ENCODE results near the gene NLN.
"Not testable (repeated sequence)": the region's sequence is repeated elsewhere in the genome, so short reads cannot be mapped to it uniquely, and the experiment has no call there.

Gene NLN

DNA sequence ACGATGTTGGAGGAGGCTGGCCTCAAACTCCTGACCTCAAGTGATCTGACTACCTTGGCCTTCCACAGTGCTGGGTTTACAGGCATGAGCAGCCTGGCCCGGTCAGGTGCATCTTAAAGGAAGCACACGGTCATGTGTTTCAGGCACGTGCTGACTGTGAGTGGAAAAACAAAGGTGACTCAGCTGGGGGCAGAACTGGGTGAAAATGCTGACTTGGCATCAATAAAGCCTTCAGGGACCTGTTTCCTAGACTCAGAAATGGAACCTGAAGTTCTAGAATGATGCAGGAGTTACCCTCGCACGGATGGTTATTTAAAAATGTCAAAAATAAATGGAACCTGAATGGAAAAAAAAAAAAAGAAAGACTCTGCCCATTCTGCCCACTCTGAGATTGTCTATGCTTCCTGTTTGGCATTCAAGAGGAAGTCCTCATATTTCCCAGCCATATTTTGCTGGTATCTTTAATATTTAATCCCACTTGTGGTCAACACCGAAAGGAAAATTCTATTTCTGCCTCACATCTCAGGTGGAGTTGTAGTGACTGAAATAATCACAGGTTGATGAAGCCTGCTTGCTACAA is 12.3 kb downstream of the NLN start:
- not testable (repeated sequence) for DNase-seq

DNA sequence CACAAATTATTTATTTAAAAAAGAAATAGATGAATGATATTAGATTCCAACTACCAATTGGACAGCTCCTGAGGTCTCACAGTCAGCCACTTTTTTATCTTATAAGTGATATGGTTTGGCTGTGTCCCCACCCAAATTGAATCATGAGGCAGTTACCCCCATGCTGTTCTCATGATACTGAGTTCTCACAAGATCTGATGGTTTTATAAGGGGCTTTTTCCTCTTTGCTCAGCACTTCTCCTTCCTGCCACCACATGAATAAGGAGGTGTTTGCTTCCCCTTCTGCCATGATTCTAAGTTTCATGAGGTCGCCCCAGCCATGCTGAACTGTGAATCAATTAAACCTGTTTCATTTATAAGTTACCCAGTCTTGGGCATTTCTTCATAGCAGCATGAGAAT is 12.9 kb downstream of the NLN start:
- DNase-seq: no peak

DNA sequence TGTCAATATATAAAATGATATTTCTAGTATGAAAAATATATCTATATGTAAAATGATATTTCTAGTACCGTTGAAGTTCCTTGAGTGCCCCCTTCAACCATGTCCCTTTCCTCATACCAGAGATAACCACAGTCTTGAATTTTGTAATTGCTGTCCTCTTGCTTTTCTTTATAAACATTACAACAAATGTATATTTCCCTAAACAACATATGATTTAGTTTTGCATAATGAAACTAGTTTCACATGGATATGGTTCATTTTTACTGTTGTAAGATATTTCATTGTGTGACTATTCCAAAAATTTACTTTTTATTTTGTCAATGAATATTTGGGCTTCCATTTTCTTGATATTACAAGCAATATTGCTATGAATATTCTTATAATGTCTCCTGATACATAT is 14.0 kb downstream of the NLN start:
- DNase-seq: no peak

DNA sequence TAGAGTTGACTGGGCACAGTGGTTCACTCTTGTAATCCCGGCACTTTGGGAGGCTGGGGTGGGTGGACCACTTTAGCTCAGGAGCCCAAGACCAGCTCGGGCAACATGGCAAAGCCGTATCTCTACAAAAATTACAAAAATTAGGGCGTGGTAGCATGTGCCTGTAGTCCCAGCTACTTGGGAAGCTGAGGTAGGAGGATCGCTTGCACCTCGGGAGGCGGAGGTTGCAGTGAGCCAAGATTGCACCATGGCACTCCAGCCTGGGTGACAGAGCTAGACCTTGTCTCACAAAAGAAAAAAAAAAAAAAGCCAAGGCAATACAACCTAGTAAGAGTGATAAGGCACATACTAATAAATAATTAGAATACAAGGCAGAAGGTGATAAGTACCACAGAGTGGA is 15.8 kb downstream of the NLN start:
- DNase-seq: no peak

DNA sequence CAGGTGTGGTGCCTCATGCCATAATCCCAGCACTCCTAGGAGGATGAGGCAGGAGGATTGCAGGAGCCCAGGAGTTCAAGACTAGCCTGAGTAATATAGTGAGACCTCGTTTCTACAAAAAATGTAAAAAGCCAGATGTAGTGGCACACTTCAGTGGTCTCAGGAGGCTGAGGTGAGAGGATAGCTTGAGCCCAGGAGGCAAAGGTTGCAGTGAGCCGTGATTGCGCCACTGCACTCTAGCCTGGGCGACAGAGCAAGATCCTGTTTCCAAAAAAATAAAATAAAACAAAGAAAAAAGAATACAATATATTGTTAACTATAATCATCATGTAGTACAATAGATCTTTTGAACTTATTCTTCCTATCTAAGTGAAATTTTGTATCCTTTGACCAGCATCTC is 16.3 kb downstream of the NLN start:
- no peak for DNase-seq

DNA sequence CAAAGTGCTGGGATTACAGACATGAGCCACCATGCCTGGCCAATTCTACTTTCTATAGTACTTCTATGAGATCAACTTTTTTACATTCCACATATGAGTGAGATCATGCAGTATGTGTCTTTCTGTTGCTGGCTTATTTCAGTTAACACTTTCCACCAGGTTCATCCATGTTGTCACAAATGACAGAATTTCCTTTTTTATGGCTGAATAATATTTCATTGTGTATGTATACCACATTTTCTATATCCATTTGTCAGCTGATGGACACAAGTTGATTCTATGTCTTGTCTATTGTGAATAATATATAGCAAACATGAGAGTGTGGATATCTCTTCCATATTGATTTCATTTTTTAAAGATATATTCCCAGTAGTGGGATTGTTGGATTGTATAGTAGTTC is 17.2 kb downstream of the NLN start:
- DNase-seq: no peak

DNA sequence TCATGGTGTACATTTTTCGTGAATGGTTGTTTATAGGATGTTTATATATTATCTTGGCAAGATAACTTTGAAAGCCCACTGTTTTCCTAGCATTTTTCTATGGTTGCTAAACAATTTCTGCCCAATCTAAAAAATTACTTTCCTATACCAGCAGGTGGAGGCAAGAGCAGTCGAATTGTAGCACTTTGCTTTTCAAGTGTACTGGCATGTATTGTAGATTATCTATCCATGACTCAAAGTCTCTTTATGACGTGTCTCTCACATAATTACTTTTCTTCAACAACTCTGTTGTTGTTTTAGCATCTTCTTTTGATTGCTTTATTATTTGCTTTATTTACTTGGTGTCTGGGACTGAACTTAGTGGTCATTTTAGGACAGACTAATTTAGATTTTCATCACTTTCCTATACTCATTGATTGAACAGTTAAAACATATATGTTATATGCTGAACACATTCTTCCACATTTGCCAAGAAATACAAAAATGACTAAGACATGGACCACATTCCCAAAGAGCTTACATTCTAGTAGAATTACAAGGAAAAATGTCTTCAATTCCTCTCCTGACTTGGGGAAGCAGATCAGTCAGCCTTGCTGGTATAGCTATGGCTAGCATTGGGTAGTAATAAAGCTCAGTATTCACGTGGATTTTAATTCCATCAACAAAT is 20.7 kb downstream of the NLN start:
- no peak for DNase-seq

DNA sequence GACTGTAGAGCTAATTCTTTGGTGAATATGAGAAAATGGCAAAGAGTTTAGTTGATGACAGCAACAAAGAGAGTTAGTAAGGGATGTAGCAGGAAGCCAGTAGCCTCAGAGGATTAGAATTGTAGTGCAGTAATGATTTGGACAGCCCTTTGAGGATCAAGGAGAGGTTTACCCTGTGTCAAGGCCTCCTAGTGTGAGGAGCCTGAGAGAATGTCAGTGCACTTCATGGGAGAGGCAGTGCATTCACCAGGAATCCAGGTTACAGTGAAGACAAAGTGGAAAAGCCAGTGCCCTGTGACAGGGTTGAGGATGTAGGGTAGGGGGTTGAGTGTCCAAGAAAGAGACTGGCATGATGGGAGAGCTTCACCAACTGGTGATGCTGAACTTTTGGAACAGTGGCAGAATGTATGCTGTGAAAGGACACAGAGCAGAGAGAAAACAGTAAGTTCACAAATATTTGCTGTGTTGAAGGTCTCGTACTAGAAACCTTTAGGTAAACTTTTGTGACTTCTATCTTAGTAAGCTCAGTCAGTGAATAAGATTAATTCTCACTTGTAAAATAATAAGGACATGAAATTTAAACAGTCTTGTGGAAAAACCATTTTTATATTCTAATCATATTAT is 27.3 kb downstream of the NLN start:
- no peak for DNase-seq

DNA sequence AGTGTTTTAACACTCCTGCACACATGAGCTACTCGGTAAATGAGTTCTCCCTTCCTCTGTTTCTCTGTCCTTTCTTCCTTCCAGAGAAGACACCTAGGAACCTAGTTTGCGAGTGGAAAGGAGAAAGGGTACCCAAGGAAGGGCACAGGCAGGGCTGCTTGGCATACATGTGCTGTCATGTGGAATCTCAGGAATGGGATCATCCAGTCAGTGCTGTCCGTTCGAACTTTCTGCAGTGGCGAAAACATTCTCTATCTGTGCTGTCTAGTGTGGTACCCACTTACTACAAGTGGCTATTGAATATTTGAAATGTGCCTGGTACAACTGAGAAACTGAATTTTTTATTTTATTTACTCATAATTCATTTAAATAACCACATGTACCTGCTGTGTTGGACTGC is 28.0 kb downstream of the NLN start:
- no peak for DNase-seq

DNA sequence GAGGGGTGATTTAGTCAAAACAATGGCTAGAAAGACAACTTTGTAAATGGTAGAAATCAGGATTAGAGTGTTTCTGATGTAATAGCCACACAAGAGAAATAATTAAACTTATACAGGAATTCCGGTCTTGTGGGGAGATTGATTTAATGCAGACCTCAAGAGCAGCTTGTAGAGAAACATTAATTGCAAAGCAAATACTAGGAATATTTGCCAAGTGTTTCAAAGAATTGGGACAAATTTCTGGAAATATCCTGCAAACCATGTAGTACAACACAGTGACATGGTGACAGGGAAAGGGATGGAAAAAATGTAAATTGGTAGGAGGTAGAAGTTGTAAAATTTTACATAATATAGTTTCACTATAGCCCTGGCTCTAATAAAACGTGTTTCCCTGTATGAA is 28.9 kb downstream of the NLN start:
- no peak for DNase-seq

DNA sequence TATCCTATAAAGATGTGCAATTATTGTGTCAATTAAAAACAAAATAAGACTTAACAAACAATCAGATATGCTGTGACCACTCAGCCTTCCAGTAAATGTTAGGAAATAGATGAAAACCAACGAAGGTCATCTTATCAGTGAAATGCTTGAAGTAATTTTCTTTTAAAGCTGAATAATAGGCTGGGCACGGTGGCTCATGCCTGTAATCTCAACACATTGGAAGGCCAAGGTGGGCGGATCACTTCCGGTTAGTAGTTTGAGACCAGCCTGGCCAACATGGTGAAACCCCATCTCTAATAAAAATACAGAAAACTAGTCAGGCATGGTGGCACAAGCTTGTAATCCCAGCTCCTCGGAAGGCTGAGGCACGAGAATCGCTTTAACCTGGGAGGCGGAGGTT is 31.2 kb downstream of the NLN start:
- DNase-seq: no peak

DNA sequence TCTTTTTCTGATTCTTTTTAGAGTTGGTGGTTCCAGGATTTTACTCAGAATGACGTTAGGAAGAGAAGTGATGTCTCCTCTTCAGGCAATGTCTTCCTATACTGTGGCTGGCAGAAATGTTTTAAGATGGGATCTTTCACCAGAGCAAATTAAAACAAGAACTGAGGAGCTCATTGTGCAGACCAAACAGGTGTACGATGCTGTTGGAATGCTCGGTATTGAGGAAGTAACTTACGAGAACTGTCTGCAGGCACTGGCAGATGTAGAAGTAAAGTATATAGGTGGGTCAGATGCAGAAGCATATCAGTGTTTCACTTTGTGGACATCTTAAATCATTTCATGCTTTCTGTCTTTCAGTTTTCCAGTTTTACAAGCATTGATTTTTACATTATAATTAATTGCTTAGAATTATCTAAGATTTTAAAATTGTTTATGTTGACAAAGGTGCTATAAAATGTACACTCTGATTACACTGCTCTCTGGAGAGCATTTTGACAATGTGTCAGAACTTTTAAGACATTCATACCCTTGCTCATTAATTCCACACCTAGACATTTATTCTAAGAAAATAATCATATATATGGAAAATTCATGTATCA is 36.6 kb downstream of the NLN start:
- DNase-seq: no peak

DNA sequence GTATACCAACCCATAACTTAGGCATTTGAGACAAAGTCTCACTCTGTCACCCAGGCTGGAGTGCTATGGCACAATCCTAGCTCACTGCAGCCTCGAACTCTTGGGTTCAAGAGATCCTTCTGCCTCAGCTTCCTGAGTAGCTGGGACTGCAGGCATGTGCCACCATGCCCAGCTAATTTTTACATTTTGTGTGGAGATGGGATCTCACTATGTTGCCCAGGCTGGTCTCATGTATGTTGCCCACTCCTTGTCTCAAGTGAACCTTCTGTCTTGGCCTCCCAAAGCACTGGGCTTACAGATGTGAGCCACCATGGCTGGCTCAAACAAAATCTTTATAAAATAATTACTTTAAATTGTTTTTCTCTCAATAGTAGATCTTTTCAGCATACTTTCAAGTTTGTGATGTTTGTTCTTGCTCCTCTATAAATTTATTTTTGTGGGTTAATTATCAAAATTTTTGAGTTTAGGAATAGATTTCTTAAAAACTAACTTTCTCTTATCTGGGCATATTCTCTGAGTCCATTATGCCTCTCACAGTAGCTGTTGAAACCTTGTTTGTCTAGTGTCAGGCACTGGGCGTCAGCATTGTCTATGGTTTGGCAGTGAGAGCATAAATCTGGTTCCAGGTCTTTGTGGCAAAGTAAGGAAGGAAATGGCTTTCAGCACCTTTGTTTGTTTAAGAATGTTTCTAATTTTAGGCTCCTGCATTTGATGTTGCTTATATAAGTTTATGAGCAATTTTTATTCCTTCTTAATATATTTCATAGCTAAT is 38.7 kb downstream of the NLN start:
- DNase-seq: no peak

DNA sequence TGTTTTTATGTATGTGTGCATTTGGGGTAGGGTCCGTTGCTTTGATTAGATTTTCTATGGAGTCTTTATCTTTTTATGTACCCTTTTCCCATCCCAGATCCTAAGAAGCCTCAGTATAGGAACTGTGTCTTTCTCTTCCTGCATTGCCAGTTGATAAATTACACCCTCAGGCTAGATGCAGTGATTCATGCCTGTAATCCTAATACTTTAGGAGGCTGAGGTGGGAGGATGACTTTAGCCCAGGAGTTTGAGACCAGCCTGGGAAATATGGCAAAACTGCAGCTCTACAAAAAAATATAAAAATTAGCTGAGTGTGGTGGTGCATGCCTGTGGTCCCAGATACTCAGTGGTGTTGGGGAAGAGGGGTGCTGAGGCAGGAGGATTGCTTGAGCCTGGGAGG is 40.2 kb downstream of the NLN start:
- no peak for DNase-seq

DNA sequence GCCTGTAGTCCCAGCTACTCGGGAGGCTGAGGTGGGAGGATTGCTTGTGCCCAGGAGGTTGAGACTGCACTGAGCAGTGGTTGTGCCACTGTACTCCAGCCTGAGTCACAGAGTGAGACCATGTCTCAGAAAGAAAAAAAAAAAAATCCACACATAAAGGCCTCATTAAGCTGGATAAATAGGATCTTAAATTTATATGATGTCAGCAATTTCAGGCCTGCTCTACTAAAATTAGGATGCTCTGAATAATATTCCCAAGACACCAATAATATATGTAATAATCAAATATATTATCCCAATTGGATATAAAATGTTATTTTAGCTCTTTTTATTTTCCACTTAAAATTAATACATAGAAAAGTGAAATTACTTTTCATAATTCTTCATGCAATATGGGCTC is 43.6 kb downstream of the NLN start:
- DNase-seq: no peak

DNA sequence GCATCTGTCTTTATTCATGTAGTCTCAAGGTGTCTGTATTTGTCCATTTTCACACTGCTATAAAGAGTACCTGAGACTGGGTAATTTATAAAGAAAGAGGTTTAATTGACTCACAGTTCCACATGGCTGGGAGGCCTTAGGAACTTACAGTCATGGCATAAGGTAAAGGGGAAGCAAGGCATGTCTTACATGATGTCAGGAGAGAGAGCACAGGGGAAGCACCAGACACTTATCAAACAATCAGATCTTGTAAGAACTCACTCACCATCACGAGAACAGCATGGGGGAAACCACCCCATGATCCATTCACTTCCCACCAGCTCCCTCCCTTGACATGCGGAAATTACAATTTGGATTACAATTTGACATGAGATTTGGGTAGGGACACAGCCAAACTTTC is 44.2 kb downstream of the NLN start:
- DNase-seq: no peak

DNA sequence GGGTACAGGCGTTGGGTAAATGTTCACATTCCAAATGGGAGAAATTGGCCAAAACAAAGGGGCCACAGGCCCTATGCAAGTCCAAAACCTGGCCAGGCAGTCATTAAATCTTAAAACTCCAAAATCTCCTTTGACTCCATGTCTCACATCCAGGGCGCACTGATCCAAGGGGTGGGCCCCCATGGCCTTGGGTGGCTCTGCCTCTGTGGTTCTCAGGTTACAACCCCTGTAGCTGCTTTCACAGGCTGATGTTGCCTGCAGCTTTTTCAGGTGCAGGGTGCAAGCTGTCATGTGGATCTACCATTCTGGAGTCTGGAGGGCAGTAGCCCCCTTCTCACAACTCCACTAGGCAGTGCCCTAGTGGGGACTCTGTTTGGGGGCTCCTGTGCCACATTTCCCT is 44.8 kb downstream of the NLN start:
- DNase-seq: no peak

DNA sequence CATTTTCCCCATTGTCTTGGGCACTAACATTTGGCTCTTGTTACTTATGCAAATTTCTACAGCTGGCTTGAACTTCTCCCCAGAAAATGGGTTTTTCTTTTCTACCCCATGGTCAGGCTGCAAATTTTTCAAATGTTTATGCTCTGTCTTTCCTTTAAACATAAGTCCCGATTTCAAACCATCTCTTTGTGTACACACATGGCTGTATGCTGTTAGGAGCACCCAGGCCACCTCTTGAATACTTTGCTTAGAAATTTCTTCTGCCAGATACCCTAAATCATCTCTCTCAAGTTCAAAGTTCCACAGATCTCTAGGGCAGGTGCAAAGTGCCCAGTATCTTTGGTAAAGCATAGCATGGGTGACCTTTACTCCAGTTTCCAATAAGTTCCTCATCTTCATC is 45.6 kb downstream of the NLN start:
- DNase-seq: no peak

DNA sequence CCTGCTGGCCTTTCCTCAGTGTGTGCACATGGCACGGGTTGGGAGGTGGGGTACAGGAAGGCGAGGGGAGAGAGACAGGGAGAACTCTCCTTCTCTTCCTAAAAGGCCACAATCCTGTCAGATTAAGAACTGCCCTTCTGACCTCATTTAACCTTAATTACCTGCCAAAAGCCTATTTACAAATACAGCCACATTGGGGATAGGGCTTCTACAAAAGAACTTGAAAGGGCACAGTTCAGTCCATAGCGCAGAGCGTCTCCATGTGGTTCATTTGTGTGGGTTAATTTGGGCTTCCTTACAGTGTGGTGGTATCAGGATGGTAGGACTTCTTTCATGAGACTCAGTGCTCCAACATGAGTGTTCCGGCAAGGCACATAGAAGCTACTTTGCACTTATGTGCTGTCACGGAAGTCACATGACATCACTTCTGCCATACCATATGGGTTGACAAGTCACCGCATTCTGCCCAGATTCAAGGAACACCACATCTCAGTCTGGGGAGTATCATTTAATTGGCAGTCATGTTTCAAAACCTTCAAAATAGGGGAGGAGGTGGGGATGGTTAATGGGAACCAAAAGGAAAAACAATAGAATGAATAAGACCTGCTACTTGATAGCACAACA is 46.8 kb downstream of the NLN start:
- DNase-seq: no peak

DNA sequence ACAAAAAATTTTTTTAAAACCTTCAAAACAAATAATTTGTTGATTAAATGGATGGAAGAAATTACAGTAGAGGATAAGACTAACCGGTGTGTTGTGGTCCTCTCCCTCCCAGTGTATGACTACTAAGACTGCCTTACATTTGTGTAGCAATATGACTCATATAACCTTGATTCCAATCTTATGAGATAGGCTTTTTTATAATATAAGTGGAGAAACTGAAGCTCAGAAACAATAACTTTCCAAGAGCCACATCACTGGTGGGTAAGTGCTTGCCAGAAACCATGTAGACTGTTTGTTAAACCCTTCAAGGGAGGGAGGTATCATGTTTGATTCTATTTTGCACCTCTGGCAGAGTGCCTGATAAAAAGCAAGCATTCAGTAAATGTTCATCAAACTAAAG is 47.5 kb downstream of the NLN start:
- no peak for DNase-seq

DNA sequence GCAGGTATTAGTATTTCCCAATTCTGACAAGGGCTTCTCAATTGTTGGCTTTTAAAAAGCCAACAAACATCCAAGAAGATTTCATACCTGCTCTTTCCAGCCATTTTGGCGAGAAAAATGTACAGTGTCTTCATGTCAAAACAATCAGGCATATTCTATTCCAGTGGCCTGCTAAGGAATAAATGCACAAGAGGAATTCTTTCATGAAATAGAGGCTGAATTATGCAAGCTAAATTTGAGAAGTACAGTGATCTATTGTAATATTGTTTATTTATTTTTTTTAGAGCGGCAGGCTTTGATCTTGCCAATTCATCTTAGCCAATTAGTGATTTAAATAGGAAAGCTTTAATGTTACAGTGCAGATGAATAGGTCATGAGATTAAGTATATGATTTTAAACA is 49.3 kb downstream of the NLN start:
- no peak for DNase-seq

DNA sequence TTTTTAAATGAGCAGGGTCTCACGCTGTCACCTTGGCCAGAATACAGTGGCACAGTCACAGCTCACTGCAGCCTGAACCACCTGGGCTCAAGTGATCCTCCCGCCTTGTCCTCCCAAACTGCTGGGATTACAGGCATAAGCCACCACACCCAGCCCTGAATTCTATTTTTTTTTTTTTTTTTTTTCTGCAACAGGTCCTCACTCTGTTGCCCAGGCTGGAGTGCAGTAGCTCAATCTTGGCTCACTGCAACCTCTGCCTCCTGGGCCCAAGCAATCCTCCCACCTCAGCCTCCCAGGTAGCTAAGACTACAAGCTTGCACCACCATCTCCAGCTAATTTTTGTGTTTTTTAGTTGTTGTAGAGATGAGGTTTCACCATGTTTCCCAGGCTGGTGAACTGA is 51.0 kb downstream of the NLN start:
- not testable (repeated sequence) for DNase-seq

DNA sequence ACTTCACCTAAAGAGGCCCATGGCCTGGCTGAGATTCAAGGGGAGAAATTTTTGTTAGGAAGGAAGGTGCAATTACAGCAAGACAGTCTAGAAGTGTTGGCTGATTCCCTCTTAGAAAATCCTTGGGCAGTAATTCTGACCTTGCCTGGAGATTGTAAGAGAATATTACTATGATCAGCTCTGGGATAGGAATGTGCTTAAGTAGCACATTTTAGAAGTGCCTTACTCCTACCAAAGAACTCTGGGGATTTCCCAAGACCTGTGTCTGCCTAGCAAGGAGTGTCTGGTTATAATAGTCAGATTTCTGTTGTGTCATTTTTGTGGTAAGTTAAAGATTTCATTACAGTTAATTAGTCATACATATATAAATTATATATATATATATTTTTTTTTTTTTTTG is 52.3 kb downstream of the NLN start:
- DNase-seq: no peak
